IMR-90 (cell line): ENCODE measurements around the gene MINK1. TPM values are rescaled to one million over a fixed set of nuclear protein-coding genes. Genes with fewer than 3 reads are reported as not detected.

Source experiments
- ATAC-seq: fragments of 200-7000 bp; cut with Tn5 transposase; 2 replicates; pipeline ENCODE4 v1.9.1; 2020; ENCODE audit warnings: low read depth, mild to moderate bottlenecking, moderate library complexity
- BruUV-seq: library from RNA; stranded (reverse); fragments of 400-500 nt; replicated peaks from 2 replicates; lab custom pipeline; 2021; lab: Mats Ljungman, UMichigan
- CTCF ChIA-PET: fragments of 300-600 bp; formaldehyde crosslinking; extraction: SDS; loops from one replicate; lab custom pipeline; 2021; ENCODE audit warnings: antibody characterized with exemption; lab: Yijun Ruan, JAX
- POLR2A ChIA-PET: fragments of 300-600 bp; sonication (Branson Sonifier 250); formaldehyde crosslinking; loops from one replicate; lab custom pipeline; 2022; ENCODE audit warnings: antibody characterized with exemption; ENCODE audit not compliant: unreplicated experiment; lab: Charles Lee
- DNase-seq: peaks from one replicate; pipeline ENCODE4 v3.0.0; 2013
- H2AFZ ChIP-seq: replicated peaks from 2 replicates; pipeline ENCODE3; 2013; ENCODE audit warnings: low read length, mild to moderate bottlenecking; ENCODE audit not compliant: poor library complexity
- H2AK5ac ChIP-seq: 2 replicates; pipeline ENCODE4 v1.6.1; 2013; ENCODE audit warnings: low read depth, low read length, inconsistent platforms
- H2AK9ac ChIP-seq: replicated peaks from 2 replicates; pipeline ENCODE3; 2013; ENCODE audit warnings: mild to moderate bottlenecking, low read depth, low read length, moderate library complexity; ENCODE audit not compliant: poor library complexity
- H2BK120ac ChIP-seq: 2 replicates; pipeline ENCODE4 v1.6.1; 2013; ENCODE audit warnings: low read depth, low read length, inconsistent platforms
- H2BK15ac ChIP-seq: 3 replicates; pipeline ENCODE4 v1.6.1; 2013; ENCODE audit warnings: low read depth, low read length, inconsistent platforms
- H2BK20ac ChIP-seq: 2 replicates; pipeline ENCODE4 v1.6.1; 2013; ENCODE audit warnings: low read depth, mild to moderate bottlenecking, inconsistent platforms, low read length, moderate library complexity
- H2BK5ac ChIP-seq: 2 replicates; pipeline ENCODE4 v1.6.1; 2013; ENCODE audit warnings: mild to moderate bottlenecking, low read depth, low read length, inconsistent platforms; ENCODE audit not compliant: poor library complexity, severe bottlenecking
- H3K14ac ChIP-seq: replicated peaks from 2 replicates; pipeline ENCODE4 v1.6.1; 2013; ENCODE audit warnings: low read depth, low read length, inconsistent platforms
- H3K18ac ChIP-seq: 2 replicates; pipeline ENCODE4 v1.6.1; 2013; ENCODE audit warnings: low read depth, low read length, control low read depth
- H3K23ac ChIP-seq: 2 replicates; pipeline ENCODE4 v1.6.1; 2013; ENCODE audit warnings: low read depth, low read length, inconsistent platforms
- H3K27ac ChIP-seq: 2 replicates; pipeline ENCODE4 v1.5.1; 2013; ENCODE audit warnings: mild to moderate bottlenecking, control low read depth, low read length; ENCODE audit not compliant: insufficient read depth
- H3K27me3 ChIP-seq: 2 replicates; pipeline ENCODE4 v1.6.1; 2013; ENCODE audit warnings: low read length; ENCODE audit not compliant: control insufficient read depth, insufficient read depth
- H3K36me3 ChIP-seq: 2 replicates; pipeline ENCODE4 v1.6.1; 2013; ENCODE audit warnings: low read length, mixed read lengths; ENCODE audit not compliant: control insufficient read depth, insufficient read depth
- H3K4ac ChIP-seq: 2 replicates; pipeline ENCODE4 v1.6.1; 2013; ENCODE audit warnings: low read depth, low read length, inconsistent platforms
- H3K4me1 ChIP-seq: 2 replicates; pipeline ENCODE4 v1.6.1; 2013; ENCODE audit warnings: low read length, mixed read lengths; ENCODE audit not compliant: control insufficient read depth, insufficient read depth
- H3K4me2 ChIP-seq: 2 replicates; pipeline ENCODE4 v1.6.1; 2013; ENCODE audit warnings: low read depth, mild to moderate bottlenecking, control low read depth, low read length, moderate library complexity
- H3K4me3 ChIP-seq: 2 replicates; pipeline ENCODE4 v1.5.1; 2013; ENCODE audit warnings: low read depth, mild to moderate bottlenecking, control low read depth, low read length, moderate library complexity; ENCODE audit not compliant: insufficient read depth
- H3K56ac ChIP-seq: 2 replicates; pipeline ENCODE4 v1.6.1; 2013; ENCODE audit warnings: low read length, inconsistent platforms; ENCODE audit not compliant: insufficient read depth; ENCODE audit errors: extremely low read depth
- H3K79me1 ChIP-seq, 2 experiments: 2 replicates each; pipeline ENCODE4 v1.6.1; 2013; ENCODE audit warnings: low read length in 2 of 2, inconsistent platforms in 1 of 2, low read depth in 1 of 2
- H3K9ac ChIP-seq: 2 replicates; pipeline ENCODE4 v1.6.1; 2013; ENCODE audit warnings: low read depth, low read length, control low read depth
- H3K9me1 ChIP-seq: 2 replicates; pipeline ENCODE4 v1.6.1; 2013; ENCODE audit warnings: low read length, inconsistent platforms; ENCODE audit not compliant: insufficient read depth
- H3K9me3 ChIP-seq: 2 replicates; pipeline ENCODE4 v1.6.1; 2013; ENCODE audit warnings: low read length; ENCODE audit not compliant: control insufficient read depth, insufficient read depth
- H4K20me1 ChIP-seq: 2 replicates; pipeline ENCODE4 v1.6.1; 2013; ENCODE audit warnings: low read length, inconsistent platforms; ENCODE audit not compliant: insufficient read depth
- H4K5ac ChIP-seq: 2 replicates; pipeline ENCODE4 v1.6.1; 2013; ENCODE audit warnings: mild to moderate bottlenecking, low read depth, low read length, control low read depth
- H4K8ac ChIP-seq, 2 experiments: 2 replicates each; pipeline ENCODE4 v1.6.1; 2013; ENCODE audit warnings: low read depth in 2 of 2, low read length in 2 of 2, control low read depth in 1 of 2, inconsistent platforms in 1 of 2
- H4K91ac ChIP-seq: 2 replicates; pipeline ENCODE4 v1.6.1; 2013; ENCODE audit warnings: low read depth, low read length, inconsistent platforms; ENCODE audit not compliant: insufficient read depth
- CHD1 ChIP-seq: IDR thresholded peaks from 2 replicates; pipeline ENCODE4 v1.6.1; 2012; ENCODE audit warnings: low read depth, low read length, improper control_type of control experiment
- CTCF ChIP-seq: conservative IDR thresholded peaks from 2 replicates; pipeline ENCODE4 v1.5.1; 2012; ENCODE audit warnings: mild to moderate bottlenecking, low read depth, low read length, improper control_type of control experiment
- ELK1 ChIP-seq: fragments of 150-350 bp; IDR thresholded peaks from 2 replicates; pipeline ENCODE4 v1.6.1; 2016; ENCODE audit warnings: low read depth, mild to moderate bottlenecking, low read length, moderate library complexity, borderline replicate concordance
- FOS ChIP-seq: fragments of 150-350 bp; IDR thresholded peaks from 2 replicates; pipeline ENCODE4 v1.6.1; 2016; ENCODE audit warnings: low read depth, low read length
- RCOR1 ChIP-seq: IDR thresholded peaks from 2 replicates; pipeline ENCODE4 v1.6.1; 2012; ENCODE audit warnings: mild to moderate bottlenecking, low read length, improper control_type of control experiment; ENCODE audit not compliant: insufficient replicate concordance
- RFX5 ChIP-seq: IDR thresholded peaks from 2 replicates; pipeline ENCODE4 v1.8.0; 2012; ENCODE audit warnings: low read depth, mild to moderate bottlenecking, low read length, moderate library complexity
- WGBS, 2 experiments: methylation state at CpG; one replicate each; pipeline versions ENCODE4 v1.1.5 to v1.1.7; 2013; ENCODE audit warnings: missing lambda C conversion rate in 2 of 2; ENCODE audit not compliant: insufficient read length in 1 of 2; ENCODE audit errors: extremely low coverage in 2 of 2; 5-methylcytosine and 5-hydroxymethylcytosine counted together
- dilution Hi-C: fragments of 300-500 bp; cut with HindIII; formaldehyde crosslinking; loops from one replicate; pipeline ENCODE4 v1.14.3; 2018; ENCODE audit warnings: low sequenced_read_pairs; ENCODE audit not compliant: unreplicated experiment
- in situ Hi-C: fragments of 300-500 bp; cut with MboI; formaldehyde crosslinking; loops from 3 replicates; pipeline ENCODE4 v1.14.3; 2019; ENCODE audit warnings: low sequenced_read_pairs, inconsistent platforms, mixed read lengths
- intact Hi-C: fragments of 100-400 bp; cut with micrococcal nuclease; formaldehyde crosslinking; loops from 2 replicates; pipeline ENCODE4 v1.10.0; 2022
- polyA plus RNA-seq, 3 experiments: library from polyadenylated mRNA; depleted of rRNA; stranded (reverse); fragments of >200 nt; gene quantifications; 2 replicates each; pipeline ENCODE4 v1.2.3, GENCODE V29; 2012; ENCODE audit warnings: low replicate concordance in 1 of 3
- total RNA-seq: library from RNA; depleted of rRNA; stranded (reverse); fragments of >200 nt; gene quantifications from 2 replicates; pipeline ENCODE4 v1.2.3, GENCODE V29; 2012
- TF ChIP-seq, protein P1 (sequence below): fragments of 150-350 bp; IDR thresholded peaks from 2 replicates; pipeline ENCODE4 v1.6.1; 2017; ENCODE audit warnings: mild to moderate bottlenecking, antibody characterized with exemption, low read length, low read depth

Gene MINK1
- total and polyA plus RNA-seq, 2 of the 4 experiments (the other 2 are of a cell fraction): 12.2 to 40.9 TPM

- CTCF ChIA-PET: no interaction called here
Observed at GRCh38 chr17:4897198-4897687, 64.1 kb downstream of the MINK1 start.

More at GRCh38 chr17:4897198-4897687, 64.1 kb downstream of the MINK1 start:
- Histone ChIP-seq H3K23ac (no peak overlapping the region), H3K27me3 (no peaks in the 10 kb centered on the region), H3K4me2 (no peak overlapping the region), H2BK5ac (no peak overlapping the region), H4K20me1 (no peaks in the 10 kb centered on the region; the same call in 1 of the 2 replicates), H3K9me1 (no peaks in the 10 kb centered on the region), H3K4me3 (no peak overlapping the region), H2AK5ac (no peak overlapping the region), H3K4ac (no peak overlapping the region), H3K14ac (no peak overlapping the region), H3K4me1 (no peaks in the 10 kb centered on the region), H3K27ac (no peak overlapping the region), H3K9ac (no peak overlapping the region), H2BK20ac (no peak overlapping the region), H3K36me3 (peaks cover 50% of the 10 kb centered on the region), H2BK120ac (no peak overlapping the region), H4K8ac (no peak overlapping the region), H4K5ac (no peak overlapping the region), H3K9me3 (no peaks in the 10 kb centered on the region; the same call in 1 of the 2 replicates), H4K91ac (no peak overlapping the region), H3K79me1 (no peaks in the 10 kb centered on the region), H2AFZ (no peak overlapping the region), H3K18ac (no peak overlapping the region), H2AK9ac (no peak overlapping the region), H3K56ac (no peak overlapping the region), H2BK15ac (no peak overlapping the region)
- POLR2A ChIA-PET: no interaction called here
- DNase-seq (no peak), ATAC-seq (no peak)
- no TSS peak for BruUV-seq
- intact Hi-C loops (no loop called here), in situ Hi-C loops (no loop called here), dilution Hi-C loops (no loop called here)
- no CpG with 5 or more reads among the region's 10 CpGs for WGBS, 2 experiments
- TF ChIP-seq ELK1: no peak
- no peak for TF ChIP-seq CHD1
- no peak for TF ChIP-seq FOS
- no peak for TF ChIP-seq CTCF
- no peak for TF ChIP-seq RCOR1
- TF ChIP-seq, protein P1, sequence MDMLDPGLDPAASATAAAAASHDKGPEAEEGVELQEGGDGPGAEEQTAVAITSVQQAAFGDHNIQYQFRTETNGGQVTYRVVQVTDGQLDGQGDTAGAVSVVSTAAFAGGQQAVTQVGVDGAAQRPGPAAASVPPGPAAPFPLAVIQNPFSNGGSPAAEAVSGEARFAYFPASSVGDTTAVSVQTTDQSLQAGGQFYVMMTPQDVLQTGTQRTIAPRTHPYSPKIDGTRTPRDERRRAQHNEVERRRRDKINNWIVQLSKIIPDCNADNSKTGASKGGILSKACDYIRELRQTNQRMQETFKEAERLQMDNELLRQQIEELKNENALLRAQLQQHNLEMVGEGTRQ: peak; percentile 60
- no peak for TF ChIP-seq RFX5
